Stimulated activated CD8-positive, alpha-beta memory T cell treated with anti-CD3 and anti-CD28 coated beads, Interleukin-15, amount 100 ng/mL, for 4 hours (primary cell): Measurements from ENCODE around the gene GSTK1.
A peak's percentile ranks its signal among the peaks of the same experiment; 100 is the strongest.
"Not testable (repeated sequence)": the region's sequence is repeated elsewhere in the genome, so short reads cannot be mapped to it uniquely, and the experiment has no call there.

Source experiments
- DNase-seq, 2 donors: peaks; one replicate each; pipeline ENCODE4 v3.0.0-alpha.2; 2020; ENCODE audit warnings: low read depth in 2 of 2

Gene GSTK1

DNA sequence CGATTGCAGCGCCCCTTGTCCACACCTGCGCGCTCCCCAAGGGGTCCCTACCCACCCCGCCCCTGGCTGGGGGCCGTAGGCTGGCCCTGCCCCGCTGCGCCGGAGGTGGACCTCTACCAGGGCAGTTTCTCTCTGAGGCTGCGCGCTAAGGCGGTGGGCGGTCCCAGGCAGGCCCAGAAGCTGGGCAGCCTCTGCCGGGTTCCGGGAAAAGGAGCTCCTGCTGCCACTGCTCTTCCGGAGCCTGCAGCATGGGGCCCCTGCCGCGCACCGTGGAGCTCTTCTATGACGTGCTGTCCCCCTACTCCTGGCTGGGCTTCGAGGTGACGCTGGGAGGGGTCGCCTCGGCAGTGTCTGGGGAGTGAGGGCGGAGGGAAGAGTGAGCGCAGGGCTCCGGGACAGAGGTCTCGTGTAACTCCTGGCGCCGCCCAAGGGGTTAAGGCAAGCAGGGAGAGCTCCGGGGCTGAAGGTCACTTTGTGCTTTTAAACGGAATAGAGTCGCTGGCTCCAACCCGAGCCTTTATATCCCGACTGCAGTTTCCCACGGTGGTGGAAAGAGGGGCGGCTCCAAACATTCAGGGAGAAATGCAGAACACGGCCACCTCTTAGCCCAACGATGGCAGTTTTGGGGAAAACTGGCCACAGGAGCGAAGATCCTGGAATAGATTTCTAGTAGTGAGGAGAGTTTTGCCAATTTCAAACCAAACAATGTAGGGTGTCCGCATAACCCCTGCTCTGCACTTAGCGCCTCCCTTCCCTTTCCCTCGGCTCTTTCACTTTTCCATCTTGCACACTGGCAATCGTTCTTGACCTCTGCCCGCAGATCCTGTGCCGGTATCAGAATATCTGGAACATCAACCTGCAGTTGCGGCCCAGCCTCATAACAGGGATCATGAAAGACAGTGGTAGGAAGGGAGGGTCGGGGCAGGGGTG is at the start of gene GSTK1:
Gene GSTK1, plus strand, starts transcription at position 176 of the 930 bp plus-strand sequence. Its CDS starts 73 bp downstream, at position 249.
- peak; percentile 60 for DNase-seq

DNA sequence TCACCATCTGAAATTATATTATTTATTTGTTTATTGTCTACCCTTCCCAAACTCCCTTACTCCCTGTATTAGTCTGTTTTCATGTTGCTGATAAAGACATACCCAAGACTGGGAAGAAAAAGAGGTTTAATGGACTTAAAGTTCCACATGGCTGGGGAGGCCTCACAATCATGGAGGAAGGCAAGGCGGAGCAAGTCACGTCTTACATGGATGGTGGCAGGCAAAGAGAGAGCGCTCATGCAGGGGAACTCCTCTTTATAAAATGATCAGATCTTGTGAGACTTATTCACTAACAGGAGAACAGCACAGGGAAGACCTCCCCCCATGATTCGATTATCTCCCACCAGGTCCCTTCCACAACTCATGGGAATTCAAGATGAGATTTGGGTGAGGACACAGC is 49.8 kb upstream of the GSTK1 start:
- not testable (repeated sequence) for DNase-seq

DNA sequence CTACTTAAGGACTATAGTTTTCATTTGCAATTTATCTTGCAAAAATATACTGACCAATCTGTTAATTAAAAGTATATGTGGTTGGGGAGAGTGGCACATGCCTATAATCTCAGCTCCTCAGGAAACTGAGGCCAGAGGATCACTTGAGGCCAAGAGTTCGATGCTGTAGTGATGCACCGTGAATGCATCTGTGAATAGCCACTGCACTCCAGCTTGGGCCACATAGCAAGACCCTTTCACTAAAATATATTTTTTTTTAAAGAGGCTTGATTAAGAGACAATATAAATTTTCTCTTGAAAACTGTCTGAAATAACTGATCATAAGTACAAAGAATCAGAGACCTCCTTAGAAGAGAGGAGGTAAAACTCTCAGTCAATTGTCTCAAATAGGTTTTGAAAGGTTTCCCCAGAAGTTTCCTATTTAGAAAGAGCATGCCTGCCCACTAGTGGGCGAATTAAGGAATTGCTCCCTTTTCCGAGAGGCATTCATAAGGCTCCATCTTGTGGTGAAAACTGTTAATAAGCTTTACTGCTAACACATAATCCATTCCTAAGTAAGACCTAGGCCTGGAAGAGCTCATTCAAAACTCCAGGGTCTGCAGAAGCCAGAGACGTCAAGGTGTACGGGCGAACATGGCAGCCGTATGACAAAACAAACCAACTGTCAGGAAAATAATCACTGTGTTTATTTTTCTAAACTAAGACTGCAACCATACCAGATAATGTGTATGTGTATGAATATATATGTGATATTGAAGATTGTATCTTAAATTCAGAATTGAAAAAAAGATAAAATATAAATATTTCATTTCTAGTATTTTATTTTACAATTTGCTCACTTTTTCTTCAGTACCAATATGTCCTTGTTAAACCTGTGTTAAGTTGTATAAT is 48.2 kb upstream of the GSTK1 start:
- peak in 1 of 2 donors; percentile 17 for DNase-seq

DNA sequence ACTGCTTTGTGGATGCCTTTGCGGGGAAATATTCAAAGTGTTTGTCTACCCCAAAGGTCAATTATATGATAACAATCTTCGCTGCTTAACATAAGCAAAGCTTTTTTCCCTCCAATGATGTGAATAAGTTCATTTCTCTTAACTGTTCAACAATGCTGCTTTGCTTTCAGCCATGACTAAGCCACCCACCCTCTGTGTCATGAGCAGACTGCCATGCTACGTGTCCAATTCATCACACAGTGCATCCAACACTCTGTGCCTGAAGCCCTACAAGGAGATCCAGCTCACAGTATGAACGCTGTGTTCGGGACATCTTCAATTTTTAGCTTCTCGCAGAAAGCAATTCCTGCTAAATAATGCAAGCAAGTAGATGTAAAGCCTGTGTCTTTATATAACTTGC is 47.1 kb upstream of the GSTK1 start:
- DNase-seq: no peak

DNA sequence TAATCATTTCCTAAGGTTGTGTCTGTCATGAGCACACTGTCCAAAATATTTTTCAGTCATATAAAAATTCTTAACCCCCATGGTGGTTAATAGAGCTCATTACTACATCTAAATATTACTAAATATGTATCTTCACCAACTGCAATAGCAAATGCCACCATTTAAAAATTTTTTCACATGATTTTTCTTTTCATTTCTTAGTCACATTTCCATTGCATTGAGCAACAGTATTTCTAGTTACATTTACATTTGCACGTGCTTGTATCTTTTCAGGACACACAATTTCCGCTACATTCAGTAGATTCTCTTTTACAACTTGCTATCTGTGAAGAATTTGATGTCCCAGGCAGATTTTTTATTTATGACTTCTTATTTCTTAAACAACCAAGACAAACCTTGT is 46.6 kb upstream of the GSTK1 start:
- DNase-seq: no peak

DNA sequence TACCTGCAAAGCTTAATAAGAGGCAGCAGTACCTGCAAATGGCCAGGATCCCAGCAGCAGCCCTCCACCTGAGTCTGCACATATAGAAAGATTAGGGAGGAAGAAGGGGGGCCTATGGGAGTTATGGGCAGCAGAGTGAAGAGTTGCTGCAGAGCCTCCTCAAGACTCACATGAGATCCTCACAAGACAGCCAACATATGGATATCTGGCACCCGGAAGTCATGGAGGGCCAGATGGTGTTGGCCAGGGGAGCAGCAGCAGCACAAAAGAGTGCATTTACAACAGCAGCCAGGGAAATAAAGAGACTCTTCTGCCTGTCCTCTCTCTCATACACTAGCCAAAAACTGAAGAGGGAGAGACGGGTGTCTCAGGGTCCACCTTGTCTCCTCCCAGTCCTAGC is 45.4 kb upstream of the GSTK1 start:
- DNase-seq: no peak

DNA sequence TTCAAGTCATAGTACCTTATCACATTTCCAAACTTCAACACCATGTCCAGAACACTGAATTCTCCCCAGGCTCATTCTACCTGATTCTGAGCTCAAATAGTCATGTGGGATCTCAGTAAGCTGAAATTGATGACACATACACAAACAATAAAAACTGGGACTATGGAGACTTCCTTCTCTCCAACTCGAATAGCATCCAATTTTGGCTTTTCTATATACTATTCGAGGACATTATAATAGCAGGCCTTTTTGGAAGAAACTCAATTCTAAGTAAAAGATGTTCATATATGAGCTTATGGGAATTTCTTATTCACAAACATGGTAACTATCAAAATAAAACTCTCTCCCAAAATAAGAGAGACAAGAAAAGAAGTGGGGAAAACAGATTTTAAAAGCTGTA is 42.0 kb upstream of the GSTK1 start:
- DNase-seq: no peak

DNA sequence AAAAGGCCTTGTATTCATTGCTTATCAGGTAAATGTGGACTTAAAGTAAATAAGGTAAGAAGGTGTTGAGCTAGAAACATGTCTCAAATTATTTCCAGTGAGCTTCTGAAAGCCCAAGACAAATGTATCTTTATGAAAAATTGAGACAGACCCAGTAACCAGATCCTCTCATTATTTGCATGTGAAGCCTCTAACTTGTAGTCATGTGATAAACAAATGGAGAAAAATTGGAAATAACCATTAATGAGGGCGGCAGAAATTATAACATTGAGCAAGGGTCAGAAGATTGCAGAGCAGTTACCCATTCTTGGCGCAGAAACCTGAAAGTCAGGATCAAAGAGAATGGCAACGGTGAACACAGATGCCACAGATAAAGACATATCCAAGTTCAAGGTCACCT is 41.5 kb upstream of the GSTK1 start, which contains the start of gene TAS2R40:
Gene TAS2R40, plus strand, starts transcription at position 301 of the 400 bp plus-strand sequence. Its CDS starts 42 bp downstream, at position 343.
- no peak for DNase-seq

DNA sequence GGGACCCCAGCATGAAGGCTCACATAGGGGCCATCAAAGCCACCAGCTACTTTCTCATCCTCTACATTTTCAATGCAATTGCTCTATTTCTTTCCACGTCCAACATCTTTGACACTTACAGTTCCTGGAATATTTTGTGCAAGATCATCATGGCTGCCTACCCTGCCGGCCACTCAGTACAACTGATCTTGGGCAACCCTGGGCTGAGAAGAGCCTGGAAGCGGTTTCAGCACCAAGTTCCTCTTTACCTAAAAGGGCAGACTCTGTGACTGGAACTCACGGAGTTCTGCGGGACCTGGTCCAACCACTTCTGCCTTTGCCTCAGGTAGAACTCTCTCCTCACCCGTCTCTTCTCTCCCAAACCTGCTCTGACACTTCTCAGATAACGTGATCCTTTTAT is 40.5 kb upstream of the GSTK1 start:
- DNase-seq: no peak

DNA sequence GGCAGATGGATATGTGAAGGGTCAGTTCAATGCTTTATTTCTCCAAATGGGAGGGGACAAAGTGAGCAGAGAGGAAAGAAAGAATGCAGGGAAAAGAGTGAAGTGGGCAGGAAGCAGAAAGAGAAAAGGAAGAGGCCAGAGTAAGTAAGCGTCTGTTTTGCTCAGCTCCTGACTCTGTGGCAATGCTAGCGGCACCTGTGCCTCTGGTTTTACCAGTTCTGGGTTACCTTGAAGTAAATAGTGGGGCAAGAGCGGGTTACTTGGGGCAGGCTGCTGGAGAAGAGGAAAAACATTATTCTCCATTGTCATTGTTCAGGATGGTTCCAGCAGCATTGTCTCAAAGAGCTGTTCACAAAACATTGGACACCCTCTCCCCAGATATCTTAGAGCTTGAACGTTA is 39.5 kb upstream of the GSTK1 start:
- DNase-seq: no peak

DNA sequence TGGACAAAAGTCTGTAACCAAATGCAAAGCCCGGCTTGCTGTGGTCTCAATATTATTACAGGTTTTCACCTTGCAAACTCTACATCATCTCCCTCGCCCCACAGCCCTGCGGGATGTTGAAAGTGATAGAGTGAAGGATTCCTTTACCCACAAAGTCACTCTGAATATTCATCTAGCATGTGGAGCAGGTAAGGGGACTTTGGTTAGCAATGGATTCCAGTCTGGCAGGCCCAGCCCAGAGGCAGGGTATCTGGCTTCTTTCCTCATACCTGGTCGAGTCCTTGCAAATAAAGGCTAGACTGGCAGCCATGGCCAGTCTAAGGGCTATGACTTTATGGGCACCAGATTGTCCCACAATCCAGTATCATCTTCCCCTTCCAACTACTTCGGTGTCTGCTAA is 38.2 kb upstream of the GSTK1 start:
- DNase-seq: no peak

DNA sequence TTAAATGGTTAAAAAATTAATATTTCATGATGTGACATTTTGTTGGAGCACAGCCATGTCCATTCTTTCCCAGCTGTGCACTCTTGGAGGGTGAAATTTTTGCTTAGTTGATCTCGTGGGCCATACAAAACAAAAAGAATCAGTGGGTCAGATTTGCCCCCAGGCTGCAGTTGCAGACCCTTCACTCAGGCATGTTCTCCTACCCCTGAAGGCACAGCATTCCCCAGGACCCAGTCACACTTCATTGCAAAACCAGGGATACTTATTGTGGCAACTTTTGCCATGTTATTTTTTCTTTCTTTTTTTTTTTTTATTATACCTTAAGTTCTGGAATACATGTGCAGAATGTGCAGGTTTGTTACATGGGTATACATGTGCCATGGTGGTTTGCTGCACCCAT is 35.4 kb upstream of the GSTK1 start:
- DNase-seq: no peak

DNA sequence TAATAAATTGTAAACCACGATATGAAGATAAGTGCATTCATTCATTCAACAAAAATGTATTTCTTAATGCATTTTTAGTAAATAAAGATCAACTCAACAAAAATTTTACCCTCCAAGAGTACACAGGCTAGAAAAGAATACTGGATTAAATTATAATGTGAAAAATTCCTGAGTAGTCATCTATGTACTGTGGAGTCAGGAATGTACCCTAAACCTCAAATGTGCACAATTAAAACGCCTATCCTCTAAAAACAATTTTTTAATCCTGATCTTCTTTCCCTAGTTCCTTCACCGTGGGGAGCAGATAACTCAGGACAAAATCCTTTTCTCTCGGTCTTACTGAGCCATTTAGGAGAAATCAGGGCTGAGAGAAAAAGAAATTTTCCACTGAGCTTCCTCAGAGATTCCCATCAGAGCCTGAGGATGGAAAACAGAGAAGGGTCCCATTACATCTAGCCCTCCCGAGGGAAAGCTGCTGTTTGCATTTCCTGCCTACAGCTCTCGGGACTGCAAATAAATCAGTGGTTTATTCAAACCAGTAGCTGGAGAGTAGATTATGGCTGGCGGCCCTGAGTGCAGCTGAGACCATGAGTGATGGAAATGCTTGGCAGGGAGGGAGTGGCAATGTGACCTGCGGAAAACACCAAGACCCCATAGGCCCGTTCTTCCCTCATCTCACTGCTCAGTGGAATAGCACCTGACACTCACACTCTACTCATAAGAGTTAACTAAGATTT is 34.0 kb upstream of the GSTK1 start:
- no peak for DNase-seq

DNA sequence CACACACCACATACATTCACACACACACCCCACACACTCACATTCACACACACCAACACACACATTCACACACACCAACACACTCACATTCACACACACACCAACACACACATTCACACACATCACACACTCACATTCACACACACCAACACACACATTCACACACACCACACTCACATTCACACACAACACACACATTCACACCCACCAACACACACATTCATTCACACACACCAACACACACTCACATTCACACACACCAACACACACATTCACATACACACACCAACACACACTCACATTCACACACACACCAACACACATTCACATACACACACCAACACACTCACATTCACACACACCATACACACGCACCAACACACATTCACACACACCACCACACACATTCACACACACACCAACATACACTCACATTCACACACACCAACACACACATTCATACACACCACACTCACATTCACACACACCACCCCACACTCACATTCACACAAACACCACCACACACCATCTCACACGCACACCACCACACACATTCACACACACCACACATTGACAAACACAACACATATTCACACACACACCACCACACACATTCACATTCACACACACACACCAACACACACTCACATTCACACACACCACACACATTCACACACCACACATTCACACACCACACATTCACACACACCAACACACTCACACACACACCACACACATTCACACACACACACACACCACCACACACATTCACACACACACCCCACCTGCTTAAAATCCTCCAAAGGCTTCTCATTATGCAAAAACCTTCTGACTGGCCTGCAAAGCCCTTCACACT is 32.4 kb upstream of the GSTK1 start:
- DNase-seq: no peak

DNA sequence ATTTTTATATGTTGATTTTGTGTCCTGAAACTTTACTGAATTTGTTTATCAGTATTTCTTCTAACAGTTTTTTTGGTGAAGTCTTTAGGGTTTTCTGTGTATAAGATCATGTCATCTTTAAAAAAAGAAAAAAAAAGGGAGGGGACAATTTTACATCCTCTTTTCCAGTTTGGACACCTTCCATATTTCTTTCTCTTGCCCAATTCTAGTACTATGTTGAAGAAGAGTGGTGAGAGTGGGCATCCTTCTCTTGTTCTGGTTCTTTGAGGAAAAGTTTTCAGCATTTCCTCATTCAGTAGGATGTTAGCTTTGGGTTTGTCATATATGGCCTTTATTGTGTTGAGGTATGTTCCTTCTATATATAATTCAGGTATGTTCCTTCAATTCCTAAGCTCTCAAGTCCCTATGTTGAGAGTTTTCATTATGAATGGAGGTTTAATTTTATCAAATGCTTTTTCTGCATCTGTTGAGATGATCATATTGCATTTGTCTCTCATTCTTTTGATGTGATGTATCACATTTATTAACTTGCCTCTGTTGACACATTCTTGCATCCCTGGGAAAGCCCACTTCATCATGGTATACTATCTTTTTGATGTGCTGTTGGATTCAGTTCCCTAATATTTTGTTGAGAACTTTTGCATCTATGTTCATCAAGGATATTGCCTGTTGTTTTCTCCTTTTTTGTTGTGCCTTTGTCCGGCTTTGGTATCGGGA is 29.3 kb upstream of the GSTK1 start:
- DNase-seq: no peak

DNA sequence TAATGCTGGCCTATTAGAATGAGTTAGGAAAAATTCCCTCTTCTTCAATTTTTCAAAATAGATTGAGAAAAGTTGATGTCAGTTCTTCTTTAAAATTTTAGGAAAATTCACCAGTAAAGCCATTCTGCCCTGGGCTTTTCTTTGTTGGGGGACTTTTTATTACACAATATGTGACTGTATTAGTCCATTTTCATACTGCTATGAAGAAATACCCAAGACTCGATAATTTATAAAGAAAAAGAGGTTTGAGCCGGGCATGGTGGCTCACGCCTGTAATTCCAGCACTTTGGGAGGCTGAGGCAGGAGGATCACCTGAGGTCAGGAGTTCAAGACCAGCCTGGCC is 28.7 kb upstream of the GSTK1 start:
- no peak for DNase-seq

DNA sequence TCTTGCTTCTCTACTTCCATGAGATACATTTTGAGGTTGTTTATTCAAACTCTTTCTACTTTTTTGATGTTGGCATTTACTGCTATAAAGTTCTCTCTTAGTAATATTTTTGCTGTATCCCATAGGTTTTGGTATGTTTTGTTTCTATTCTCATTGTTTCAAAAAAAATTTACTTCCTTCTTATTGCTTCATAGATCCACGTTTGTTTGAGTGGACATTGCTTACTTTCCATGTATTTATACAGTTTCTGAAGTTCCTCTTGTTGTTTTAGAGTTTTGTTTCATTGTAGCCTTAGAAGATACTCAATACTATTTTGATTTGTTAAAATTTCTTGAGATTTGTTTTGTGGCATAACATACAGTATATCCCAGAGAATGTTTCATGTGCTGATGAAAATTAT is 27.7 kb upstream of the GSTK1 start:
- no peak for DNase-seq

DNA sequence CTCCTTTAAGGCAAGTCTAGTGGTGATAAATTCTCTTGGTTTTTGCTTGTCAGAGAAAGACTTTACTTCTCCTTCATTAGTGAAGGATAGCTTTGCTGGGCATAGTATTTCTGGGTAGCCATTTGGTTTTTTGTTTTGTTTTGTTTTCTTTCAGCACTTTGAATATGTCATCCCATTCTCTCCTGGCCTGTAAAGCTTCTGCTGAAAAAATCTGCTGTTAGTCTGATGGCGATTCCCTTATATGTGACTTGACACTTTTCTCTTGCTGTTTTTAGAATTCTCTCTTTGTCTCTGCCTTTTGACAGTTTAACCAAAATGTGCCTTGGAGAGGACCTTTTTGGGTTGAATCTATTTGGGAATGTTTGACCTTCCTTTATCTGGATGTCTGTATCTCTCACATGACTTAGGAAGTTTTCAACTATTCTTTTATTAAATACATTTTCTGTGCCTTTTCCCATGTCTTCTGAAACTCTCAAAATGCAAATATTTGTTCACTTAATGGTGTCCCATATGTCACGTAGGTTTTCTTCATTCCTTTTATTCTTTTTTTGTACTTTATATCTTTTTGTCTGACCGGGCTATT is 26.7 kb upstream of the GSTK1 start:
- DNase-seq: no peak

DNA sequence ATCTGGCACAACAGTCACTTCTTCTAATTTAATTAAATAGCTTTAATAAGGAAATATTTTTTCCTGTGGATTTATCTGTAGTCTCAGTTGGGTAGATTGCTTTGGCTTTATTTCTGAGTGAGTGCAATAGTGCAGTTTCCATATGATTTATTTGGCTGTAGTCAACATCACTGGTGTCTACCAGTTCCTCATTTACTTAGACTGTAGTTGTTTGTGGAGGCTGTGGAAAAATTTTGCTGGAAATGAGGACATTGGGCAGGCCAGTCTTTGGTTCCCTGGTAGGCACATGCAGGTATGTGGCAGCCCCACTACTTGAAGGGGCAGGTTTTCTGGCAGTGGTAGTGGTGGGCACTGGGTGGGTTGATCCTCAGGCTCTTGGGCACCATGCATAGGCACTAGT is 25.9 kb upstream of the GSTK1 start:
- no peak for DNase-seq
